Inflammatory macrophage treated with lipopolysaccharide for 1 hour (primary cell): ENCODE data around the gene NDUFS2.
"Not testable (repeated sequence)": the region's sequence is repeated elsewhere in the genome, so short reads cannot be mapped to it uniquely, and the experiment has no call there.

Source experiments
- DNase-seq, 2 donors: peaks; one replicate each; pipeline ENCODE4 v3.0.0-alpha.2; 2020 to 2022

The NDUFS2 gene

GRCh38 chr1:161222175-161223019 lies 20.2 kb downstream of the NDUFS2 start:
- DNase-seq = no peak

- DNase-seq = no peak
These were observed 21.9 kb downstream of the NDUFS2 start for GRCh38 chr1:161223805-161224694.

GRCh38 chr1:161224695-161225087 lies 22.5 kb downstream of the NDUFS2 start:
- not testable (repeated sequence) for DNase-seq

- DNase-seq = no peak
These were observed 23.0 kb downstream of the NDUFS2 start for GRCh38 chr1:161225178-161225533.

- DNase-seq = peak; percentile 99 to 100
These were observed 23.6 kb downstream of the NDUFS2 start, which contains the start of gene TOMM40L for GRCh38 chr1:161225534-161226319. TSS of gene TOMM40L (plus strand) at chr1:161226060. CDS start at chr1:161226490, 430 bp downstream.

- no peak for DNase-seq
These were observed 24.1 kb downstream of the NDUFS2 start for GRCh38 chr1:161226320-161226711.

- no peak for DNase-seq
These were observed 24.6 kb downstream of the NDUFS2 start for GRCh38 chr1:161226759-161227158.

GRCh38 chr1:161227196-161227871 lies 25.2 kb downstream of the NDUFS2 start:
- DNase-seq = peak; percentile 64 to 90

- no peak for DNase-seq
These were observed 25.9 kb downstream of the NDUFS2 start for GRCh38 chr1:161228032-161228431.

GRCh38 chr1:161229896-161230295 lies 27.7 kb downstream of the NDUFS2 start:
- no peak for DNase-seq

- DNase-seq = no peak
These were observed 28.6 kb downstream of the NDUFS2 start for GRCh38 chr1:161230762-161231161.

- no peak for DNase-seq
These were observed 30.9 kb downstream of the NDUFS2 start for GRCh38 chr1:161233102-161233501.

GRCh38 chr1:161235957-161236775 lies 34.0 kb downstream of the NDUFS2 start:
- no peak for DNase-seq

GRCh38 chr1:161238039-161238473 lies 35.9 kb downstream of the NDUFS2 start, which contains the start of gene NR1I3:
TSS of gene NR1I3 (minus strand) at chr1:161238203. CDS start at chr1:161236565, 1,638 bp downstream.
- peak in 1 of 2 donors; percentile 57 for DNase-seq

- DNase-seq = peak in 1 of 2 donors; percentile 31
These were observed 39.5 kb downstream of the NDUFS2 start for GRCh38 chr1:161241682-161242081.

GRCh38 chr1:161242313-161242712 lies 40.1 kb downstream of the NDUFS2 start:
- no peak for DNase-seq

GRCh38 chr1:161244888-161245287 lies 42.7 kb downstream of the NDUFS2 start:
- no peak for DNase-seq

GRCh38 chr1:161250100-161250499 lies 47.9 kb downstream of the NDUFS2 start:
- not testable (repeated sequence) for DNase-seq

GRCh38 chr1:161250829-161251228 lies 48.7 kb downstream of the NDUFS2 start:
- no peak for DNase-seq

- no peak for DNase-seq
These were observed 49.4 kb downstream of the NDUFS2 start for GRCh38 chr1:161251579-161251978.

GRCh38 chr1:161255302-161255701 lies 53.1 kb downstream of the NDUFS2 start:
- DNase-seq = peak in 1 of 2 donors; percentile 15
